GM23248 (cell line): ENCODE measurements around the gene GLB1L3.

Experiments used
- EZH2 ChIP-seq: fragments of 200-600 bp; sonication (generic); IDR thresholded peaks from 2 replicates; pipeline ENCODE4 v1.6.1; 2018; ENCODE audit warnings: antibody characterized with exemption, mild to moderate bottlenecking; ENCODE audit not compliant: insufficient read depth, poor library complexity, severe bottlenecking
- EZH2phosphoT487 ChIP-seq: fragments of 200-600 bp; sonication (generic); IDR thresholded peaks from 2 replicates; pipeline ENCODE4 v1.6.1; 2018; ENCODE audit warnings: antibody characterized with exemption, moderate library complexity, mild to moderate bottlenecking, low read depth; ENCODE audit not compliant: insufficient read depth

DNA sequence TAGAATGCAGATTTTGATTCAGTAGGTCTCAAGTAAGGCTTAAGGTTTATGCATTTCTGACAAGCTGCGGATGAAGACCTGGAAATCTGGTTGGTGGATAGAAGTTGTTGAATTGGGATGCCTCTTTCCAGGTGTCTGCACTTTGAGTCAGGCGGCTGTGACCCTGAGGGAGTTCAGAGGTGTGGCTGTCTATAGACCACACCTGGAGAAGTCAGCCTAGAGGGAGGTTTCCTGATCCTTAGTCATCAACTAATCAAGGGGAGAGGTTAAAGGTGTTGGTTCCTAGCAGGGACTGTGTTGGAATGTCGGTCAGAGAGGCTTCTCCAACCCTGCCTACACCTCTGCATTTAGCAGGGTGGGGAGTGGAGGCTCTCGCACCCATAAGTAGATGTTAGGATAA, 63.6 kb downstream of the GLB1L3 start:
- no peak for TF ChIP-seq EZH2phosphoT487
- TF ChIP-seq EZH2 = no peak
